Hematopoietic multipotent progenitor cell treated with erythropoietin and hydrocortisone succinate and interleukin-3 and kit ligand, for 15 days (in vitro differentiated cells): ENCODE data around the gene RPH3AL.

Experiments used
- DNase-seq: peaks from one replicate; pipeline ENCODE4 v3.0.0-alpha.2; 2015; ENCODE audit warnings: low spot score

RPH3AL gene, protein sequence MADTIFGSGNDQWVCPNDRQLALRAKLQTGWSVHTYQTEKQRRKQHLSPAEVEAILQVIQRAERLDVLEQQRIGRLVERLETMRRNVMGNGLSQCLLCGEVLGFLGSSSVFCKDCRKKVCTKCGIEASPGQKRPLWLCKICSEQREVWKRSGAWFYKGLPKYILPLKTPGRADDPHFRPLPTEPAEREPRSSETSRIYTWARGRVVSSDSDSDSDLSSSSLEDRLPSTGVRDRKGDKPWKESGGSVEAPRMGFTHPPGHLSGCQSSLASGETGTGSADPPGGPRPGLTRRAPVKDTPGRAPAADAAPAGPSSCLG

DNA sequence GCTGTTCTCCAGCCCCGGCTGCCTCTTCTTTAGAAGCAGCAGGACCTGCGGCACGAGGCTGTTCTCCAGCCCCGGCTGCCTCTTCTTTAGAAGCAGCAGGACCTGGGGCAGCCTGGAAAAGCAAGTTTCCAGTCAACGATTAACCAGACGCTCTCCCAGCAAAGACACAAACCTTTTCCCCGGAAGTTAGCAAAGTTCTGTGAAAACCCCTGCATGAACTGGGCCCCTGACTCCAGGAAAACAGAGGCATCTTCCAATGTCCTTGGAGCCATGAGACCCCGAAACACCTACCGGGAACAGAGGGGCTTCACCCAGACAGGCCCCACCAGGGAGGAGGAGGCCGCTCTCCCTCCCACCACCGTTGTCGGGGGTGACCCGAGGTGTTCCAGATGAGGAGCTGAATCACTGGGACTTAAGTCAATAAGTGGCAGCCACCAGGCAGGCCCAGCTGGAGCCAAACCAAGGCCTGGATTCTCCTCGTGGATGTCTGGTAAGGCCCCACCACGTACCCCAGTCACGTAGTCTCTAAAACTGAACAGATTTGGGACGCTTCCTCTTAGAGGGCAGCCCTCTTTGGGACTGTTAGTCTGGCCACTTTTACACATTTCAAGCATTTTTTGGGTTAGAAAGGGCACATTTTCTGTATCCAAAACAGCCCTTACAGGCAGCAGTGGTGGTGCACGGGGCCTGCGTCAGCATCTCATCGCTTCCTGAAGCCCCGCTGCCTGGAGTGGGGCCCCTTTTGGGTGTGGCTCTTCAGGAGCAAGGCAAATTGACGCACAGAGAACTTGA is at the start of gene RPH3AL:
RPH3AL (minus strand) TSS at position 387 of the 792 bp plus-strand sequence. CDS start 25,264 bp downstream, outside the sequence.
- DNase-seq = no peak

GRCh38 chr17:400257-400656 is 47.6 kb upstream of the RPH3AL start:
- no peak for DNase-seq

- no peak for DNase-seq
These were observed 44.2 kb upstream of the RPH3AL start for GRCh38 chr17:396788-397187.

DNA sequence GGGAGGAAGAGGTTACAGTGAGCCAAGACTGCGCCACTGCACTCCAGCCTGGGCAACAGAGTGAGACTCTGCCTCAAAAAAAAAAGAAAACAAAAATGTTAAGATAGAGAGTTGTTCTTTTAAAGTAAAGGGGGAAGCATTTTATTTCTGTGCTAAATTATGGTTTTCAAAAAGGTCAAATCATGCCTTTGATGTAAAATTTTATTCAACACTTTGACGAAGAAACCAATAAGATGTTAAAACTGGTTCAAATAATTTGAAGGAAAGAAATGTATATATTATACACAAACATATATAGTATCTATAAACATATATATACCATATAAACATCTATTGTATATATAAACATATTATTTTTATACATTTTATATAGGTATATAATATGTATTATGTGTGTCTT is 43.4 kb upstream of the RPH3AL start:
- DNase-seq = no peak

DNA sequence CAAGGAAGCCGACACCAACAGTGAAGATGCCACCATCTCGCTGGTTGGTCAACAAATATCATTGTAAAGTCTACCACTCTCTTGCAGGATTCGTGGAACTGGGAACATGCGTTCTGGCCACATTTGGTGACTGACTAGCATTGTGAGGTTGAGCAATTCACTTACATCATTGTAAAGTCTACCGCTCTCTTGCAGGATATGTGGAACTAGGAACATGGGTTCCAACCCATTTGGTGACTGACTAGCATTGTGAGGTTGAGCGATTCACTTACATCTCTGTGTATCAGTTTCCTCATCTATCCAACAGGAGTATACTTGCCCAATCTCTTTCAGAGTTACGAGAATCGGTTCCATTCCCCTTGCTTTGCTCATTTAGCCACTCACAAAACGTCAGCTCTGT is 42.6 kb upstream of the RPH3AL start:
- no peak for DNase-seq

DNA sequence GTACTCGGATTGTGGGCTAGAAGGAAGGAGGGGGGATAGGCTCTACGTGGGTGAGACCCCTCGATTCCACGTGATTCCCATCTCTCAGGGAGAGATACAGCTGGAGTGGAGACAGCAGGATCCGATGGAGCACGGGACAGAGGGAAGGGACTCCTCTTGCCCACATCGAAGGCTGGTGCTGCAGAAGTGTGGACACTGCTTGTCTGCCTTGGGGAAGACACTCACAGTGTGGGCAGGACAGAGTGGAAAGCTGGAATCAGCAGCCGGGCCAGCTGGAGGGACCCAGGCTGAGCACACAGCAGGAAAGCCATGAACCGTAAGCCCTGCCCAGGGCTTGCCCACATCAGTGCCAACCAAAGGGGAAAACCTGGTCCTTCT is 42.1 kb upstream of the RPH3AL start:
- no peak for DNase-seq

DNA sequence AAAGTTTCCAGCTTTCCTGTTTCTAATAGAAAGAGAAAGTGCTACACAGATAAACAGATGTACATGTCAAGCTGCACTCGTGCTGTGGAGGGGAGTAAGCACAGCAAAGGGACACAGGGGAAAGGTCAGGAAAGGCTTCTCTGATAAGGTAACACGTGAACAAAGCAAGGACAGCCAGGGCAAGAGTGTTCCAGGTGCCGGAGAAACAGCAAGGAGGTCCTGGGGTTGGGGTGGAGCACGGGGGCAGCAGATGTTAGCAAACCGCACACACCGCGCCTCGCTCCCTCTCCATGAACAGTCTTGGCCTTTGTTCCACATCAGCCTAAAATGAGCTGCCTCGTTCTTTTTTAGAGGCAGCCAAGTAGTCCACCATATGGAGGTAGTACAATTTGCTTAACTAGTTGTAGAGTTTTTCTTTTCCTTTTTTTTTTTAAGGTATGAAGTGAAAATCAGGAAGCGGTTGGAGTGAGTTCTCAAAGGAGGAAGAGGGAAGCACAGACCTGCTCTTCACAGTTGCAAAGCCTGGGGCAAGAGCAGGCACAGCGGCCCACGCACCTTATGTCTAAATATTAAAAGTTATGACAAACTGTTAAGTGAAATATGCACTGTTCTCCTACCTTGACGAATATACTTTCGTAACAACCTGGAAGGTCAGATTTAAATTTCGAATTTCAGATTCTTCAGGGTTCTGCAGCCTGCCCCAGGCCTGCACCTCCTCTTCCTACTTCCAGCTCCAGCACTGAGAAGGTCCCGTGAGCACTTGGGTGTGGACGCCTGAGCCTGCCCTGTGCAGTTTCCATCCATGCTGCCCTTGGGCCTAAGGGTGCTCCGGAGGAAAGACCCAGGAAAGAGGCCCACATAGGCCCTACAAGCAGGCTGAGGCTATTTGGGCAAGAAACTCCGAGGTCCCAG is 41.5 kb upstream of the RPH3AL start:
- DNase-seq = no peak

- DNase-seq = no peak
These were observed 39.2 kb upstream of the RPH3AL start for GRCh38 chr17:391850-392249.

DNA sequence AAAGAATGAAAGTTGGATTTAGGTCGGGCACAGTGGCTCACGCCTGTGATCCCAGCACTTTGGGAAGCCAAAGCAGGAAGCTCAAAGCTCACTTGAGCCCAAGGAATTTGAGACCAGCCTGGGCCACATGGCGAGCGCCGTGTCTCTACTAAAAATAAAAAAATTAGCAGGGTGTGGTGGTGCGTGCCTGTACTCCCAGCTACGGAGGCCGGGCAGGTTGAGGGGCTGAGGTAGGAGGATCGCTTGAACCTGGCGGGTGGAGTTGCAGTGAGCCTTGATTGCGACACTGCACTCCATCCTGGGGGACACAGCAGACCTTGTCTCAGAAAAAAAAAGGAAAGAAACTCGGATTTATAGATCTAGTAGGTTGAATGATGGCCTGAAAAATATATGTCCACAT is 37.4 kb upstream of the RPH3AL start:
- no peak for DNase-seq

GRCh38 chr17:388087-388486 is 35.5 kb upstream of the RPH3AL start:
- DNase-seq = no peak

- peak; percentile 29 for DNase-seq
These were observed 33.7 kb upstream of the RPH3AL start for GRCh38 chr17:386141-386876.

DNA sequence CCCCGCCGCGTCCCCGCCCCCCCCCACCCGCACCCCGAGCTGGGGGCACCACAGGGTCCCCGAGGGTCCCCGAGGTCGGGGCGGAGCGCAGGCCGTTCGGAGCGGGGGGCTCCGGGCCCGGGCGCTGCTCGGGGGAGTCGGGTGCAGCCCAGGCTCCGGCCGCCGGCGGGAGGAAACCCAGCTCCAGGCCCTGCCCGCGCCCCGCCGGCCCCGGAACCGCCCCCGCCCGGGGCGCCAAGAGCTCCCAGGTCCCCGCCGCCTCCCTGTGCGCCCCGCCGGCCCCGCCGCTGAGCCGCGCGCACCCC is 33.2 kb upstream of the RPH3AL start:
- DNase-seq = no peak

DNA sequence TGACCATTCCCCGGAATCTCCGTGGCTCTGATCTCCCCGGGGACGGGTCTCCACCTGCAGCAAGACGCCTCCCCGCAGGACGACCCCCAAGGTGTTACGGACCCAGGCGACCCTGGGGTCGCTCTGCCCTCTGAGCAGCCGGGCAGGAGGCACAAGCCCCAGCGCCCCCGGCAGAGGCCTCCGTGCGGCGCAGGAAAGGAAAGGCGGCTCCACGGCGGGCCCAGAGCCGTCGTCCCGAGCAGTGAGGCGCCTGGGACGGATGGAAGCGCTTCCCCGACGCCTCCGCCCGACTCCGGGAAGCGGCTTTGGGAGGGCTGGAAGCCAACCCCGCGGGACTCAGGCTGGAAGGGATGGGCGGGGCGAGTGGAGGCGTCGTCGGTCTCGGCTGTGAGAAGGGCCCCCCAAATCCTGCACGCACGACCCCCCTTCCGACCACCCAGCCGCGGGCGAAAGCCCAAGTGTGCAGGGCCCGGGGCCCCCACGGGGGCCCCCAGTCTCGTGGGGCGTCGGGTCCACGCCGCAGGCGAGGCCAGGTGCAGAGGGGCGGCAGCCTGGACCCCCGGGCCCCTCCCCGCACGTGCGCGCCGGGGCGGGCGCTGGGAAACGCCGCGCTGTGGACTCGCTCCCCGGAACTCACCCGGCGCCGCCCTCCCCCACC is 32.7 kb upstream of the RPH3AL start:
- DNase-seq = no peak

GRCh38 chr17:384622-385177 is 32.1 kb upstream of the RPH3AL start:
- DNase-seq = no peak

- DNase-seq = no peak
These were observed 31.4 kb upstream of the RPH3AL start for GRCh38 chr17:383771-384621.

- DNase-seq = no peak
These were observed 30.3 kb upstream of the RPH3AL start for GRCh38 chr17:382644-383533.

GRCh38 chr17:381941-382643 is 29.5 kb upstream of the RPH3AL start:
- no peak for DNase-seq

DNA sequence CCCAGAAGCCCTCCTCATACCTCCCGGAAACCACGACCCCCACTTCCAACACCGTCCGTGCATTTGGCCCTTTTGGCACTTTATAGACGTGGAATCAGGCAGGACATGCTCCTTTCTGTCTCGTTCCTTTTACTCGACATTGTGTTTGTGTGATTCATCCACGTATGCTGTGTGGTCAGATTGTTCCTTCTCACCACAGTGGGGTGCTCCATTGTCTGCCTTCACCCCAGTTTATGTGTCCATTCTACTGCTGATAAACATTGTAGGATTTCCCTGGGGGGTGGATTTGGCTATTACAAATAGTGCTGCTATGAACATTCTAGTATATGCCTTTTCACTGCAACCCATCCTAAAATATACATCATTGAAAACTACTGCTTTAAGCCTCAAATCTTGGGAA is 28.9 kb upstream of the RPH3AL start:
- DNase-seq = no peak
